Muscle layer of duodenum (tissue), 2 donors: ENCODE results near the gene ABI3.
"Not testable (repeated sequence)": the region's sequence is repeated elsewhere in the genome, so short reads cannot be mapped to it uniquely, and the experiment has no call there.

ENCODE experiments used
- H3K27ac ChIP-seq: one replicate; pipeline ENCODE4 v1.7.0; 2013; ENCODE audit warnings: mild to moderate bottlenecking, low read length
- H3K27me3 ChIP-seq: one replicate; pipeline ENCODE4 v1.7.0; 2013; ENCODE audit warnings: low read depth, mild to moderate bottlenecking, control low read depth, low read length
- H3K36me3 ChIP-seq, 2 donors: one replicate each; pipeline ENCODE4 v1.7.0; 2013; ENCODE audit warnings: low read length in 2 of 2, control low read depth in 1 of 2, mild to moderate bottlenecking in 1 of 2; ENCODE audit not compliant: insufficient read depth in 2 of 2, control insufficient read depth in 1 of 2
- H3K4me1 ChIP-seq, 2 donors: one replicate each; pipeline ENCODE4 v1.7.0; 2013; ENCODE audit warnings: low read length in 2 of 2, mild to moderate bottlenecking in 2 of 2, control low read depth in 1 of 2, moderate library complexity in 1 of 2; ENCODE audit not compliant: insufficient read depth in 2 of 2, control insufficient read depth in 1 of 2
- H3K4me3 ChIP-seq, 2 donors: one replicate each; pipeline ENCODE4 v1.7.0; 2013; ENCODE audit warnings: low read length in 2 of 2, low read depth in 1 of 2, mild to moderate bottlenecking in 1 of 2
- H3K9me3 ChIP-seq, 2 donors: one replicate each; pipeline ENCODE4 v1.7.0; 2013; ENCODE audit warnings: low read length in 2 of 2, control low read depth in 1 of 2, mild to moderate bottlenecking in 1 of 2; ENCODE audit not compliant: control insufficient read depth in 1 of 2
- donor health status: healthy.

The ABI3 gene

DNA sequence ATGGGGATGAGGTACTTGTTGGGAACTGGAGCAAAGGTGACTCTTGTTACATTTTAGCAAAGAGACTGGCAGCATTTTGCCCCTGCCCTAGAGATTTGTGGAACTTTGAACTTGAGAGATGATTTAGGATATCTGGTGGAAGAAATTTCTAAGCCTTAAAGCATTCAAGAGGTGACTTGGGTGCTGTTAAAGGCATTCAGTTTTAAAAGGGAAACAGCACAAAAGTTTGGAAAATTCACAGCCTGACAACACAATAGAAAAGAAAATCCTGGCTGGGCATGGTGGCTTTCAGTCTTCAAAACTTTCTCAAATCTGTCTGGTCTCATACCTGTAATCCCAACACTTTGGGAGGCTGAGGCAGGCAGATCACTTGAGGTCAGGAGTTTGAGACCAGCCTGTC is 26.0 kb upstream of the ABI3 start:
- H3K4me3 ChIP-seq, H3K4me1 ChIP-seq, H3K36me3 ChIP-seq, H3K27me3 ChIP-seq, H3K27ac ChIP-seq, H3K9me3 ChIP-seq: not testable (repeated sequence)

DNA sequence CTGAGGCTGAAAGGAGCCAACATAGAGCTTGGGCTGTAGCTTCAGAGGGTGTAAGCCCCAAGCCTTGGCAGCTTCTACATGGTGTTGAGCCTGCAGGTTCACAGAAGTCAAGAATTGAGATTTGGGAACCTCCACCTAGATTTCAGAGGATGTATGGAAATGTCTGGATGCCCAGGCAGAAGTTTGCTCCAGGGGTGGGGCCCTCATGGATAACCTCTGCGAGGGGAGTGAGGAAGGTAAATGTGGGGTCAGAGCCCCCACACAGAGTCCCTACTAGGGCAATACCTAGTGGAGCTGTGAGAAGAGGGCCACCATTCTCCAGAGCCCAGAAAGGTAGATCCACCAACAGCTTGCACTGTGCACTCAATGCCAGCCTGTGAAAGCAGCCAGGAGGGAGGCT is 25.1 kb upstream of the ABI3 start:
- not testable (repeated sequence) for H3K4me1 ChIP-seq, H3K27me3 ChIP-seq, H3K27ac ChIP-seq, H3K36me3 ChIP-seq, H3K9me3 ChIP-seq, H3K4me3 ChIP-seq

DNA sequence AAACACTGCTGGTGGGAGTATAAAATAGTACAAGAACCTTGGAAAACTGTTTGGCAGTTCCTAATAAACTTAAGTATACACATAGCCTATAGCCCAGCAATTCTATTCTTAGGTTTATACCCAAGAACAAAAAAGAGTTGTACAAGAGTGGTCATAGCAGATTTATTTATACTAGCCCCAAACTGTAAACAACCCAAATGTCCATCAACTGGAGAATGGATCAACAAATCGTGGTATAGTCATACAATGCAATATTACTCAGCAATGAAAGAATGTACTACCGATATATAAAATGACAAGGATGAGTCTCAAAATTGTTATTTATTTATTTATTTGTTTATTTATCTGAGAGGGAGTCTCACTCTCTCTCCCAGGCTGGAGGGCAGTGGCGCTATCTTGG is 23.2 kb upstream of the ABI3 start:
- Histone ChIP-seq H3K9me3 (no peaks in the 10 kb centered on the region), H3K4me3 (no peak overlapping the region), H3K27ac (no peak overlapping the region), H3K27me3 (no peaks in the 10 kb centered on the region), H3K36me3 (no peaks in the 10 kb centered on the region), H3K4me1 (no peaks in the 10 kb centered on the region)

DNA sequence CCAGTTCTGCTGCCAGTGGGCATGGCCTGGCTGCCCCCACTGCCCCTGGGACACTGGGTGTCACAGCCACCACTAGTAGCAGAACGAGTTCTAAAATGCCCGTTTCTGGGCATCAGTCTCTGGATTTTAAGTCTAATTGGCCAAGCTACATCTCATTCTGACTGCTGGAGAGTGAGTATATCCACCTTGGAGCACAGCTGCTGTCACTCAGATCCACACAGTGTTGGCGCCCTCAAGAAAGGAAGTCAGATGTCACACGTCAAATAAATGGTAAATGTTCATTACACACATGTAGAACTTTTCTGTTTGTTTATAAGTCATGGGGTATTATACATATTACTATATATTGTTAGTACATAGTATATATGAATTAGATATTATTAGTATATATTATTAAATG is 19.6 kb upstream of the ABI3 start:
- Histone ChIP-seq H3K4me1 (peaks cover 0 to 4% of the 10 kb centered on the region in 2 donors), H3K27ac (no peak overlapping the region), H3K9me3 (no peaks in the 10 kb centered on the region), H3K27me3 (no peaks in the 10 kb centered on the region), H3K4me3 (no peak overlapping the region), H3K36me3 (no peaks in the 10 kb centered on the region)

DNA sequence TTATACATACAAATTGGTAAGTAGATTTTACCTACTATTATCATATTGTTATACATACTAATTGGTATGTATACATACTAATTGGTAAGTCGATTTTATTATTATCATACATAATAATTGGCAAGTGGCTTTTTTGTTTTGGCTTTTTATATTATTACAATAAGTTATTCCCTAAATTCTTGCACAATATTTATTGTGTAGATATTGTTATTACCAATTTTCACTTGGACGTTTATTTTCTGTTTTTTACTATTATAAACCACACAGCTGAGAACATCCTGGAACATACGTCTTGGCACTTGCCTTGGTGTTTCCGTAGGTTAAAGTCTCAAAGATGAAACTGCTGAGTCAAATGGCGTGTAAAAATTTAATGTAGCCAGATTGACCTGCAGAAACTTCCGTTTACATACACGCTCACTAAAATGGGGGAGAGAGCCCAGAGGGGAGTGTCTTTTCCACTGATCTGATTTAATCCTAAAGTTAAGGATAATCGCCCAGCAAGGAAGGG is 19.0 kb upstream of the ABI3 start:
- Histone ChIP-seq H3K4me1 (peaks cover 0 to 4% of the 10 kb centered on the region in 2 donors), H3K27ac (peak overlapping the region; percentile 99), H3K4me3 (peak overlapping the region; percentile 82 to 94), H3K9me3 (no peaks in the 10 kb centered on the region), H3K36me3 (no peaks in the 10 kb centered on the region), H3K27me3 (no peaks in the 10 kb centered on the region)

DNA sequence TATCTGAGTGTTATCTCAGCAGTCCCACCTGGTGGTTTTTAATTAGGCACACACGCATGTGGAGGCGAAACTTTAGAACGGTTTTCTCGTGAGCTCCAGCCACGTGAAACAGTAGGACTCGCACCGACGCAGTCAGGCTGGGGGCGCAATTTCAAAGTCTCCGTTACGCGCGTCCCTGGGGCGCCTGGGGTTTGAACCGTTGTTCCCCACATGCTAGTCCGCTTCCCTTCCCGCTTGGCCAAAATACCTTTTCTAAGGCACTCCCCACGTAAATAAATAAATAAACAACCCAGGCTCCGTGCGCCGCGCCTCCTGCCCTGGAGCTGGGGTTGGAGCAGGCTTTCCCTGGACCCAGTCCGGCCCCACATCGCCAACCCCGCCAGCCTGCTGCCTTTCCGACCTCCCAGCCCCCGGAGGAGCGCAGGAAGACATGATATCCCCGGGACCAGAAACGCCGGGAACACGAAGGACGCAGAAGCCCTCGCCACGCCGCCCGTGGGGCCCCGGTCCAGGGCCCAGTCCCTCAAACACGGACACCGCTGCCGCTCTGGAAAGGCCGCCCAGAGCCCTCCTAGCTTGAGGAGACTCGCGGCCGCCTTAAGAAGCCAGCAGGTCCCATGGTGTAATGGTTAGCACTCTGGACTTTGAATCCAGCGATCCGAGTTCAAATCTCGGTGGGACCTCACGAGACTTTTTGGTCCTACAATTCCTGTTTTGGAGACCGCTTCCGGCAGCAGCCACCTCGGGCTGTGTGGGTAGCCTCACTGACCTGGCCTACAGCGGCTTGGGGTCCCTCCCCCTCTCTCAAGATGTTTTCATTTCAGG is 18.4 kb upstream of the ABI3 start:
- Histone ChIP-seq H3K9me3 (no peaks in the 10 kb centered on the region), H3K36me3 (no peaks in the 10 kb centered on the region), H3K27ac (peak overlapping the region; percentile 99), H3K27me3 (no peaks in the 10 kb centered on the region), H3K4me3 (peak overlapping the region; percentile 82 to 94), H3K4me1 (peaks cover 0 to 4% of the 10 kb centered on the region in 2 donors)

DNA sequence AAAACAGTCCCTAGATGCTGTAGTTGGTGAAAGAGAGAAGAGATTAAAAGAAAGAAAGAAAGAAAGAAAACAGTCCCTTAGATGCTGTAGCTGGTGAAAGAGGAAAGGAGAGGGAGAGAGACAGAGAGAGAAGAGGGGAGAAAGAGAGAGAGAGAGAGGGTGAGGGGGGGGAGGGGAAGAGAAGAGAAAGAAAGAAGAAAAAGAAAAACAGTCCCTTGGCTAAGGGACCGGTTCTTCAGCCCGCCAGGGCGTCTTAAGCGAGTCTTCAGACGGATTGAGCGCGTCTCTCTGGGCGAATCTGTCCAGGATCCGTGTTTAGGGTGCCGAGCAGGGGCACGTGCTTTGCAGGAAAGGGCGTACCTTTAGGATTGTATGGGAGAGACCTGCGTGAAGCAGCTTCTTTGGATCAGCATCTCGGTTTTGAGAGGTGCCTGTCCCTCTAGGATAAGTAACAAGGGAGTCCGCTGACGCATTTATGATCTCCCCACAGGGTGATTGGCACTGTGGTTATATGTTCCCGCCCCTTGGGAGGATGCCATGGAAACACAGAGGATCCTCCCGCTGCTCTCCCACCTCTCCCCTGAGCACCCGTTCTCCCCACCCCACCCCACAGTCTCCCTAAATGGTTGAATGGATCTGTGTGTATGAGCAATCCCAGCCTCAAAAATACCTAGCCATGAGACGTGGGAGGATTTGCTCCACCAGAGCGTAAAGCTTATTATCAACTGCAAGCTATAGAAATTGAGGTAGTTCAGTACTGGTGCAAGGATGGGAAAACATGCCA is 16.8 kb upstream of the ABI3 start:
- Histone ChIP-seq H3K27ac (peak overlapping the region; percentile 53), H3K9me3 (no peaks in the 10 kb centered on the region), H3K4me3 (peak overlapping the region; percentile 82 to 94), H3K4me1 (peaks cover 0 to 4% of the 10 kb centered on the region in 2 donors), H3K27me3 (no peaks in the 10 kb centered on the region), H3K36me3 (no peaks in the 10 kb centered on the region)

DNA sequence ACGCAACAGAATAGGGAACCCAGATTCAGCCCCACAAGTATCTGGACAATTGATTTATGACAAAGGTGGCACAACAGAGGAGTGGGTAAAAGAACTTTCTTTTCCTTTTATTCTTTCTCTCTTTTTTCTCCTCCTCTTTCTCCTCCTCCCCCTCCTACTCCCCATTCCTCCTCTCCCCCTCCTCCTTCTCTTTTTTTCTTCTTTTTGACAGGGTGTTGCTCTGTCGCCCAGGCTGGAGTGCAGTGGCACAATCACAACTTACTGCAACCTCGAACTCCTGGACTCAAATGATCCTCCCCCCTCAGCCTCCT is 16.3 kb upstream of the ABI3 start:
- H3K27me3 ChIP-seq: no peaks in the 10 kb centered on the region
- peaks cover 0 to 4% of the 10 kb centered on the region in 2 donors for H3K4me1 ChIP-seq
- no peaks in the 10 kb centered on the region for H3K9me3 ChIP-seq
- no peaks in the 10 kb centered on the region for H3K36me3 ChIP-seq
- H3K27ac ChIP-seq: no peak overlapping the region
- no peak overlapping the region for H3K4me3 ChIP-seq

DNA sequence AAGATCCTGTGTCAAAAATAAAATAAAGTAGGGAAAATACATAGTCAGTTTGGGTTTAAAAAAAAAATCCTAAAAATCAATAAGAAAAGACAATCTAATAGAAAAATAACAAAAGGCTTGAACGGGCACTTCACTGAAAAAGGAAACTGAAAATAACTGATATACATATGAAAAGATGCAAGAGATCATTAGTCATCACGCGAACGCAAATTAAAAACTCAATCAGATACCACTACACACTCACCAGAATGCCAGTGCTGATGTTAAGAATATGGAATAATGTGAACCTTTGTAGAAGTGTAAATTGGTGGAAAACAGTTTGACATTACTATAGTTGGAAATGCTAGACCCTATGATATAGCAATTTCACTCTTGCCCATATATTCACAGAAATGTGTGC is 14.8 kb upstream of the ABI3 start:
- H3K36me3 ChIP-seq: no peaks in the 10 kb centered on the region
- no peaks in the 10 kb centered on the region for H3K27me3 ChIP-seq
- no peak overlapping the region for H3K27ac ChIP-seq
- H3K4me3 ChIP-seq: no peak overlapping the region
- H3K4me1 ChIP-seq: peaks cover 0 to 4% of the 10 kb centered on the region in 2 donors
- no peaks in the 10 kb centered on the region for H3K9me3 ChIP-seq

DNA sequence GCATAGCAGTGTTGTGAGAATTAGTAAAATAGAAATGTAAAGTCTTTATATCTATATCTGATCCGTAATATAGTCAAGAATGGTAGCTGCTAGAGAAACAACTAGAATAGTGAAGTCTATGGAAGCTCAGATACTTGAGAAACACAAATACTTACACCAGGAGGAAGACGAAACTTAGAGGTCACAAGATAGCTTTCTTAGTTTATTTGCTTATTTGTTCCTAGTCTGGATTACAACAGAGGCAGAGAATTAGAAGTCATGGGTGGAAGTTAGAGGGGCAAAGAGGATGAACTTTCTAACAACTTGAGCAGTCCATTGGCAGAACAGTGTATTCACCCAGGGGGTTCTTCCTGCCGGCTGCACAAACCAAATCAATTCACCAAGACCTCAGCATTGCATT is 14.0 kb upstream of the ABI3 start:
- no peaks in the 10 kb centered on the region for H3K9me3 ChIP-seq
- H3K4me3 ChIP-seq: no peak overlapping the region
- H3K4me1 ChIP-seq: peaks cover 0 to 4% of the 10 kb centered on the region in 2 donors
- no peaks in the 10 kb centered on the region for H3K27me3 ChIP-seq
- no peak overlapping the region for H3K27ac ChIP-seq
- no peaks in the 10 kb centered on the region for H3K36me3 ChIP-seq

DNA sequence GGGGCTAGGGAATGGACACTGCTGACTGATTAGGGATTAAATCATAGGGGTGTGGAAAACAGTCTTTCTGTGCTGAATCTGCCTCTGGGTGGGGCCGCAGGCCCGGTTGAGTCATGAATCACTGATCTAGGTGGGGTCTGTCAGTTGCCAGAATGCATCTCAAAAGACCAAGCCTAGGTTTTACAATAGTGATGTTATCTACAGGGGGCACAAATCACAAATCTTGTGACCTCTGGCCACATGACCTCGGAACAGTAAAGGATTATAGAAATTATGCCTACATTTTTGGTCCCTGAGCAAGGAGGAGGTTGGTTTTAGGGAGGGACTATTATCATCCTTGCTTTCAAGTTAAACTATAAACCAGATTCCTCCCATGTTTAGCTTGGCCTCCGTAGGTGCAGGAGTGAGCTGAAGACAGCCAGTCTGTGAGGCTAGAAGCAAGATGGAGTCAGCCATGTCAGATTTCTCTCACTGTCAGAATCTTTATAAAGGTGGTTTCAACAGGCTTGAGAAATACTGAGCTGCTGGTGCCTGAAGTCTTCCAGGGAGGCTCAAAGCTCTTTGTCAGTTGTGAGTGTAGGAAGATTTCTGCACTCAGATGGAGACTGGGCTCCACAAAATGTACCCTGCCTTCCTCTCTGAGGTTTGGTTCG is 13.0 kb upstream of the ABI3 start:
- H3K9me3 ChIP-seq: no peaks in the 10 kb centered on the region
- no peak overlapping the region for H3K4me3 ChIP-seq
- no peaks in the 10 kb centered on the region for H3K27me3 ChIP-seq
- H3K36me3 ChIP-seq: no peaks in the 10 kb centered on the region
- peaks cover 0 to 4% of the 10 kb centered on the region in 2 donors for H3K4me1 ChIP-seq
- H3K27ac ChIP-seq: no peak overlapping the region
